NT2/D1 (cell line): ENCODE data around the gene CDH4.

Source experiments
- SUZ12 ChIP-seq: IDR thresholded peaks from 2 replicates; pipeline ENCODE4 v1.6.1; 2011; ENCODE audit not compliant: insufficient read length, insufficient read depth; ENCODE audit errors: extremely low read depth
- YY1 ChIP-seq: IDR thresholded peaks from 2 replicates; pipeline ENCODE4 v1.6.1; 2011; ENCODE audit not compliant: insufficient read length, insufficient read depth
- ZNF274 ChIP-seq: IDR thresholded peaks from 2 replicates; pipeline ENCODE4 v1.6.1; 2011; ENCODE audit warnings: mild to moderate bottlenecking, low read depth, low read length

- TF ChIP-seq ZNF274 (no peak), YY1 (no peak), SUZ12 (no peak)
These were observed 578.3 kb downstream of the CDH4 start for GRCh38 chr20:61830241-61830930.
